GM10266 (cell line): ENCODE data around the gene WEE1.
"Not testable (repeated sequence)": the region's sequence is repeated elsewhere in the genome, so short reads cannot be mapped to it uniquely, and the experiment has no call there.

Experiments used
- DNase-seq: peaks from one replicate; pipeline ENCODE4 v3.0.0; 2012; ENCODE audit errors: extremely low spot score
- TF ChIP-seq, protein P1 (sequence below): IDR thresholded peaks from 2 replicates; pipeline ENCODE4 v1.5.1; 2012; ENCODE audit warnings: mild to moderate bottlenecking, low read depth; ENCODE audit not compliant: control insufficient read depth, insufficient read depth; ENCODE audit errors: missing control alignments

The WEE1 gene

DNA sequence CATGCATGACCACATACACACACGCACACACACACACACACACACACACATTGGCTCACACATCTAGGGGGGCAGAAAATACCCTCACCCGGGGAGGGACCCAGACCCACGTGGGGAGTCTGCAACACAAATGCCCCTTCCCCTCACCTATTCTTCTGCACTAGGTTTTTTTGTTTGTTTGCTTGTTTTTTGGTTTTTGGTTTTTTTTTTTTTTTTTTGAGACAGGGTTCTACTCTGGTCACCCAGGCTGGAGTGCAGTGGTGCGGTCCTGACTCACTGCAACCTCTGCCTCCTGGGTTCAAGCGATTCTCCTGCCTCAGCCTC is 28.4 kb downstream of the WEE1 start:
- TF ChIP-seq, protein P1, sequence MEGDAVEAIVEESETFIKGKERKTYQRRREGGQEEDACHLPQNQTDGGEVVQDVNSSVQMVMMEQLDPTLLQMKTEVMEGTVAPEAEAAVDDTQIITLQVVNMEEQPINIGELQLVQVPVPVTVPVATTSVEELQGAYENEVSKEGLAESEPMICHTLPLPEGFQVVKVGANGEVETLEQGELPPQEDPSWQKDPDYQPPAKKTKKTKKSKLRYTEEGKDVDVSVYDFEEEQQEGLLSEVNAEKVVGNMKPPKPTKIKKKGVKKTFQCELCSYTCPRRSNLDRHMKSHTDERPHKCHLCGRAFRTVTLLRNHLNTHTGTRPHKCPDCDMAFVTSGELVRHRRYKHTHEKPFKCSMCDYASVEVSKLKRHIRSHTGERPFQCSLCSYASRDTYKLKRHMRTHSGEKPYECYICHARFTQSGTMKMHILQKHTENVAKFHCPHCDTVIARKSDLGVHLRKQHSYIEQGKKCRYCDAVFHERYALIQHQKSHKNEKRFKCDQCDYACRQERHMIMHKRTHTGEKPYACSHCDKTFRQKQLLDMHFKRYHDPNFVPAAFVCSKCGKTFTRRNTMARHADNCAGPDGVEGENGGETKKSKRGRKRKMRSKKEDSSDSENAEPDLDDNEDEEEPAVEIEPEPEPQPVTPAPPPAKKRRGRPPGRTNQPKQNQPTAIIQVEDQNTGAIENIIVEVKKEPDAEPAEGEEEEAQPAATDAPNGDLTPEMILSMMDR = no peak
- no peak for DNase-seq

DNA sequence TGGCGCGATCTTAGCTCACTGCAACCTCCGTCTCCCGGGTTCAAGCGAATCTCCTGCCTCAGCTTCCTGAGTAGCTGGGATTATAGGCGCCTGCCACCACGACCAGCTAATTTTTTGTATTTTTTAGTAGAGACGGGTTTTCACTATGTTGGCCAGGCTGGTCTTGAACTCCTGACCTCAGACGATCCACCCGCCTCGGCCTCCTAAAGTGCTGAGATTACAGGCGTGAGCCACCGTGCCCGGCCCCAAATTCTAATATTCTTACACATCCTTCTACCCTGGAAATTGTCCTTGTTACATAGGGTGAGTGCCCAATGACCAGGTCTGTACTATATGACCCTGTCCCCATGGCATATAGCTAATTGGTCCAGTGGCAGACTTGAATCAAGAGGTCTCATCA is 29.7 kb downstream of the WEE1 start:
- not testable (repeated sequence) for DNase-seq

DNA sequence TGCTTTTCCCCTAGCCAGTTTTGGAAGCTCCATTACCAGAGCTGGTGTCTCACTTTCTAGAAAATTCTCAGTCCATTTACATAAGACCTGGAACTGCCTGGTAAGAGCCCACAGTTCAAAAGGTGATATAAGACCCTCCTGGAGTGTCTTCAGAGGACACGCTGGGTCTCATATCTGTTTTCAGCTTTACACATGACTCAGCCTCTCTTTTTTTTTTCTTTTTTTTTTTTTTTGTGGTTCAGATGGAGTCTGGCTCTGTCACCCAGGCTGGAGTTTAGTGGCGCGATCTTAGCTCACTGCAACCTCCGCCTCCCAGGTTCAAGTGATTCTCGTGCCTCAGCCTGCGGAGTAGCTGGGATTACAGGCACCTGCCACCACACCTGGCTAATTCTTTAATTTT is 30.7 kb downstream of the WEE1 start:
- TF ChIP-seq, protein P1 = no peak
- no peak for DNase-seq

DNA sequence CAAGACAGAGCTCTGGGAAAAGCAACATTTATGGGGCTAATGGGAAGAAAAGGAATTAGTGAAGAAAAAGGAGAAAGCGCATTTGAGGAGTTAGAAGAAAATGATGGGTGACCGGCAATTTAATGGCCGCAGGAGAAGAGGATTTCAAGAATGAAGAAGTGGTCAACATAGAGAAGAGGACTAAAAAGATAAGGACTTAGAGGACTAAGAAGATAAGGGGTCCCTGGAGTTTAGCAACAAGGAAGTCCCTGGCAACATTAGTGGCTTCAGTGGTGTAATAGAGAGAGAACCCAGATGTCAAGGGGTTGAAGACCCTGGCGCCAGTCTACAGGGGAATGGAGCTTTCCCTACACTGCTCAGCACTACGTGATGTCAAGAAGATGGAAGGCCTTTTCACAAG is 32.3 kb downstream of the WEE1 start:
- TF ChIP-seq, protein P1 = no peak
- DNase-seq = no peak

DNA sequence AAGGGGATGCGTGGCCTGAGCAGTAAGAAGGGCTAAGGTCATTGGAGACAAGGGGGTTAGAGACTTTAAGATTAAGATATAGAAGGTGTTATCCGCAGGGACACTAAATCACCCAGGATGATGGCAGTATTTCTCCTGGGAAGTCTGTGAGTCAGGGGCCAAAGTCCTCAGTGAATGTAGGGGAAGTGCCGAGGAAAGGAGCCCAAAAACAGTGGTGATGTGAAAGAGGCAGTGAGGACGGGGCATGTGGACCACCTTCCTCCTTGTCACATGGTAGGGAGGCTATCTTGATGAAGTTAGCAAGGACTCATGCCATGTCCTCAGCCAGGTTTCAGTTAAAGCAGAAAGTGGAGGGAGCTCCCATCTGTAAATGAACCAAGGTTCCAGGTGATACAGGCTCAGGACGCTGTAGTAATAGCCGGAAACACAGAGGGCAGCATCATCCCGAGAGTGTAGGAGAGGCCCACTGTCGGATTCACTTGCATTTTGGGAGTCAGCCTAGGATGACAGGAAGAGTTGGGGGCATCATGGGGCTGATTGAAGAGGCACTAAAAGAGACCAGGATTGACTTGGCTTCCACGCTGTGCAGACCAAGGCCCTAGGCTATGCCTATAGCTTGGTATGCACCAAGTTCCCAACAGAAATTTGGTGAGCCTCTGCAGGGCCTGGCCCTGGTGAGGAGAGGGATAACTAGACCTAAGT is 33.5 kb downstream of the WEE1 start:
- no peak for DNase-seq
- TF ChIP-seq, protein P1 = no peak

DNA sequence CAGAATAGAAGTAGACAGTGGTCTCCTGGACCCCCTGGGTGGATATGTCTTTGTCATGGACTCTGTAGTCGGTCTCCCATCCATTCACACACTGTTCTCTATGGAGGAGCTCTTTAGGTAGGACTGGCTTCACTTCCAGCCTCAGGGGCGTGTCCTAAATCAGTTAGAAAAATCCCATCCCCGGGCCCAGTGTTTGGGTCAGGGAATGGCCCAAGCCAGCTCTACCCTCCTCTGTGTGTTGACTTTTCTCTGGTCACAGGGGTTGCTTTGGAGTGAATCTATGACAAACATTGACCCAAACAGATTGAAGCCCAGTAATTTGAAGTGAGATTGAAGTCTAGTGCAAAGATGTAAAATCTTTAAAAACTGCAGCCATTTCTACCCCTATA is 34.0 kb downstream of the WEE1 start:
- TF ChIP-seq, protein P1 = no peak
- no peak for DNase-seq

DNA sequence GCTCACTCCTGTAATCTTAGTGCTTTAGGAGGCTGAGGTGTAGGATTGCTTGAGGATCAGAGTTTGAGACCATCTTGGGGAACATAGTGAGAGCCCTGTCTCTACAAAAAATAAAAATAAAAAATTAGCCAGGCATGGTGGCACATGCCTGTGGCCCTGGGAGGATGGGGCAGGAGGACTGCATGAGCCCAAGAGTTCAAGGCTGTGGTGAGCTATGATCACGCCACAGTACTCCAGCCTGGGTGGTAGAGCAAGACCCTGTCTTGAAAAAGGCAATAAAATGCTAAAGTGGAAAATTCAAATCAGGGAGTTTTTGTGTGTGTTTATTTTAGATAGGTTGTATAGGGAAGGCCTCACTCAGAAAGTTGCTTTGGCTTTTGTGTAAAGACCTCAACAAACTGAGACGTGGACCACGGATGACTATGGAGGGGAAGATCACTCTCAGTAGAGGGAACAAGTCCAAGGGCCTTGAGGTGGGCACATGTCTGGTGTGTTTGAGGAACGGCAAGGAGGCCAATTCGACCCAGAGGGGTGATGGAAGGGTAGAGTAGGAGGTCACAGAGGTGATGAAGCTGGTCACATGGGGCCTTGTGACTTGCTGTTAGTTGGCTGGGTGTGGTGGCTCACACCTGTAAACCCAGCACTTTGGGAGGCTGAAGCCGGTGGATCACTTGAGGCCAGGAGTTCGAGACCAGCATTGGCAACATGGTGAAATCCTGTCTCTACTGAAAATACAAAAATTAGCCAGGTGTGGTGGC is 35.7 kb downstream of the WEE1 start:
- no peak for DNase-seq
- TF ChIP-seq, protein P1 = no peak
